HG03064 (cell line): ENCODE data around the gene SLC22A25.
"Not testable (repeated sequence)": the region's sequence is repeated elsewhere in the genome, so short reads cannot be mapped to it uniquely, and the experiment has no call there.

Experiments
- ATAC-seq: cut with Tn5 transposase; IDR thresholded peaks from one replicate; pipeline ENCODE4 v1.9.1; 2021; ENCODE audit warnings: low read depth; ENCODE audit not compliant: unreplicated experiment

Gene SLC22A25

GRCh38 chr11:63235471-63236461 lies 7.6 kb downstream of the SLC22A25 start:
- not testable (repeated sequence) for ATAC-seq

- no peak for ATAC-seq
Observed at GRCh38 chr11:63229815-63230214, 13.6 kb downstream of the SLC22A25 start.

GRCh38 chr11:63227521-63228107 lies 15.8 kb downstream of the SLC22A25 start:
- no peak for ATAC-seq

GRCh38 chr11:63226488-63227114 lies 16.8 kb downstream of the SLC22A25 start:
- no peak for ATAC-seq

- no peak for ATAC-seq
Observed at GRCh38 chr11:63214093-63214492, 29.3 kb downstream of the SLC22A25 start.

GRCh38 chr11:63212742-63213141 lies 30.7 kb downstream of the SLC22A25 start:
- ATAC-seq = no peak

- ATAC-seq = no peak
Observed at GRCh38 chr11:63210111-63210510, 33.3 kb downstream of the SLC22A25 start.
